Endothelial cell of umbilical vein (primary cell): ENCODE results near the gene GBF1. TPM values are rescaled to one million over a fixed set of nuclear protein-coding genes. Genes with fewer than 3 reads are reported as not detected.

ENCODE experiments used
- BruUV-seq: library from RNA; stranded (reverse); fragments of 400-500 nt; replicated peaks from 2 replicates; lab custom pipeline; 2021; lab: Mats Ljungman, UMichigan
- CTCF ChIA-PET: fragments of 300-600, 350-600 bp; sonication (Branson Sonifier 250); formaldehyde crosslinking; loops from one replicate; lab custom pipeline; 2021; ENCODE audit warnings: antibody characterized with exemption, inconsistent platforms; lab: Charles Lee
- POLR2A ChIA-PET: fragments of 300-600, 350-600 bp; sonication (Branson Sonifier 250); formaldehyde crosslinking; loops from one replicate; lab custom pipeline; 2021; ENCODE audit warnings: antibody characterized with exemption, inconsistent platforms; lab: Charles Lee
- DNase-seq: peaks from one replicate; pipeline ENCODE4 v3.0.0-alpha.2; 2011; ENCODE audit warnings: low read depth, low spot score
- FAIRE-seq: peaks from 2 replicates; lab custom pipeline; 2011; peaks lifted over from hg19 to GRCh38; lab: Jason Lieb, UNC
- H2AFZ ChIP-seq: 2 replicates; pipeline ENCODE4 v1.6.0; 2012; ENCODE audit warnings: low read depth, low read length, control low read depth, inconsistent platforms
- H3K27ac ChIP-seq: 2 replicates; pipeline ENCODE4 v1.5.1; 2011; ENCODE audit warnings: low read depth, mild to moderate bottlenecking, control low read depth, low read length, moderate library complexity; ENCODE audit not compliant: insufficient read depth
- H3K27me3 ChIP-seq, 2 experiments: 2 replicates each; pipeline versions ENCODE4 v1.6.0 to v1.6.1; 2011; ENCODE audit warnings: low read length in 2 of 2, mixed read lengths in 1 of 2; ENCODE audit not compliant: control insufficient read depth in 2 of 2, insufficient read depth in 2 of 2
- H3K36me3 ChIP-seq, 2 experiments: 2 replicates in 1 of 2; 3 replicates in 1 of 2; pipeline ENCODE4 v1.5.1; 2011; ENCODE audit warnings: low read length in 2 of 2, mild to moderate bottlenecking in 1 of 2, moderate library complexity in 1 of 2; ENCODE audit not compliant: control insufficient read depth in 2 of 2, insufficient read depth in 2 of 2; ENCODE audit errors: extremely low read depth in 1 of 2
- H3K4me1 ChIP-seq: 3 replicates; pipeline ENCODE4 v1.5.1; 2011; ENCODE audit warnings: mild to moderate bottlenecking, low read length; ENCODE audit not compliant: control insufficient read depth, insufficient read depth; ENCODE audit errors: extremely low read depth
- H3K4me2 ChIP-seq: 2 replicates; pipeline ENCODE4 v1.6.1; 2011; ENCODE audit warnings: low read length, control low read depth, mixed read lengths; ENCODE audit not compliant: insufficient read depth
- H3K4me3 ChIP-seq, 3 experiments: fragments of 200-600 bp in 1 of 3; sonication (generic), shearing (Covaris generic) in 1 of 3; replicated peaks in 1 of 3; 2 replicates each; pipeline ENCODE4 v1.5.1; 2011 to 2016; ENCODE audit warnings: control low read depth in 3 of 3, low read length in 3 of 3, mild to moderate bottlenecking in 2 of 3, inconsistent platforms in 1 of 3, low read depth in 1 of 3, moderate library complexity in 1 of 3; ENCODE audit not compliant: insufficient read depth in 1 of 3
- H3K79me2 ChIP-seq: 2 replicates; pipeline ENCODE4 v1.6.0; 2012; ENCODE audit warnings: low read length, inconsistent platforms; ENCODE audit not compliant: control insufficient read depth, insufficient read depth
- H3K9ac ChIP-seq: replicated peaks from 2 replicates; pipeline ENCODE3; 2011; ENCODE audit warnings: low read length, control low read depth; ENCODE audit not compliant: insufficient read depth; ENCODE audit errors: extremely low read depth
- H3K9me1 ChIP-seq: replicated peaks from 3 replicates; pipeline ENCODE4 v1.6.0; 2011; ENCODE audit warnings: mild to moderate bottlenecking, low read length; ENCODE audit not compliant: control insufficient read depth, insufficient read depth; ENCODE audit errors: extremely low read depth
- H3K9me3 ChIP-seq: replicated peaks from 2 replicates; pipeline ENCODE4 v1.5.1; 2012; ENCODE audit warnings: low read length, inconsistent platforms; ENCODE audit not compliant: control insufficient read depth, insufficient read depth
- H4K20me1 ChIP-seq: replicated peaks from 2 replicates; pipeline ENCODE3; 2011; ENCODE audit warnings: mild to moderate bottlenecking, low read length; ENCODE audit not compliant: control insufficient read depth, insufficient read depth; ENCODE audit errors: extremely low read depth
- CTCF ChIP-seq, 2 donors: IDR thresholded peaks; 1 replicate in 1 of 2; 2 replicates in 1 of 2; pipeline ENCODE4 v1.5.1; 2011; ENCODE audit warnings: low read length in 2 of 2, mild to moderate bottlenecking in 2 of 2, moderate library complexity in 2 of 2, control low read depth in 1 of 2, inconsistent platforms in 1 of 2, low read depth in 1 of 2; ENCODE audit not compliant: insufficient read depth in 1 of 2; ENCODE audit errors: extremely low read depth in 1 of 2
- EZH2 ChIP-seq: IDR thresholded peaks from 2 replicates; pipeline ENCODE4 v1.6.1; 2012; ENCODE audit warnings: borderline replicate concordance, low read depth, mild to moderate bottlenecking, moderate library complexity, low read length, inconsistent platforms; ENCODE audit not compliant: severe bottlenecking
- FOS ChIP-seq: IDR thresholded peaks from 2 replicates; pipeline ENCODE4 v1.6.1; 2011; ENCODE audit warnings: mild to moderate bottlenecking, low read length, moderate library complexity, borderline replicate concordance; ENCODE audit not compliant: insufficient read depth
- GATA2 ChIP-seq: IDR thresholded peaks from 2 replicates; pipeline ENCODE4 v1.7.0; 2011; ENCODE audit warnings: low read depth, mild to moderate bottlenecking, moderate library complexity, mixed read lengths, low read length; ENCODE audit not compliant: insufficient read length, insufficient read depth
- JUN ChIP-seq: IDR thresholded peaks from 2 replicates; pipeline ENCODE4 v1.6.1; 2011; ENCODE audit warnings: borderline replicate concordance, low read depth; ENCODE audit not compliant: insufficient read length, insufficient read depth
- MAX ChIP-seq: IDR thresholded peaks from 2 replicates; pipeline ENCODE4 v1.6.1; 2011; ENCODE audit not compliant: insufficient read depth, insufficient read length
- MYC ChIP-seq: IDR thresholded peaks from one replicate; pipeline ENCODE4 v1.6.1; 2011; ENCODE audit warnings: mild to moderate bottlenecking, low read depth, low read length
- POLR2A ChIP-seq: IDR thresholded peaks from 2 replicates; pipeline ENCODE4 v1.6.1; 2012; ENCODE audit warnings: low read depth, mild to moderate bottlenecking, control low read depth, low read length
- POLR2AphosphoS5 ChIP-seq: IDR thresholded peaks from 2 replicates; pipeline ENCODE4 v1.6.1; 2012; ENCODE audit warnings: low read depth, mild to moderate bottlenecking, control low read depth, low read length, moderate library complexity; ENCODE audit not compliant: insufficient read depth
- dilution Hi-C: fragments of 300-500 bp; cut with MboI; formaldehyde crosslinking; loops from one replicate; pipeline ENCODE4 v1.15.0; 2019; ENCODE audit warnings: low sequenced_read_pairs; ENCODE audit not compliant: extremely low pct_ligation_motif_present
- intact Hi-C: fragments of 100-400 bp; cut with micrococcal nuclease; formaldehyde crosslinking; loops from one replicate; pipeline ENCODE4 v1.10.0; 2022
- polyA plus RNA-seq, 4 experiments: library from polyadenylated mRNA; depleted of rRNA in 3 of 4; stranded (reverse) in 3 of 4; unstranded in 1 of 4; fragments of >200 nt; gene quantifications; 2 replicates each; pipeline versions ENCODE4 v1.2.1 to v1.2.3, GENCODE V29; 2011 to 2012; ENCODE audit warnings: missing spikeins in 1 of 4
- total RNA-seq: library from RNA; stranded (reverse); gene quantifications from 2 replicates; pipeline ENCODE4 v1.2.3, GENCODE V29; 2021

GBF1 gene
- total and polyA plus RNA-seq, 2 donors (not counting 3 experiments of a cell fraction or from before 2014, with no cell fraction given), result 26.0 to 49.7 TPM

- TF ChIP-seq POLR2A (no peak), MAX (no peak), GATA2 (no peak), MYC (no peak), CTCF (IDR thresholded peaks at IDR 0.05; ENCODE audit: extremely low read depth in 1 of 2, insufficient read depth in 1 of 2, low read depth in 1 of 2, low read length in 2 of 2) (no peak), FOS (no peak), POLR2AphosphoS5 (no peak), EZH2 (no peak), JUN (no peak)
- dilution Hi-C loops, result no loop called here
- no peak for DNase-seq
- Histone ChIP-seq H3K4me2 (no peak overlapping the region), H4K20me1 (no peaks in the 10 kb centered on the region), H3K27me3 (peaks cover 25% of the 10 kb centered on the region in 2 experiments), H3K9me1 (no peaks in the 10 kb centered on the region), H3K9me3 (no peaks in the 10 kb centered on the region), H3K27ac (no peak overlapping the region), H2AFZ (no peak overlapping the region), H3K4me3 (no peak overlapping the region), H3K36me3 (no peaks in the 10 kb centered on the region), H3K9ac (no peak overlapping the region), H3K79me2 (no peaks in the 10 kb centered on the region), H3K4me1 (no peaks in the 10 kb centered on the region)
- no peak for FAIRE-seq
- POLR2A ChIA-PET, result no interaction called here
- no TSS peak for BruUV-seq
- intact Hi-C loops, result no loop called here
- CTCF ChIA-PET, result interaction anchor here (0.7 to 1.6 kb wide), 2 partner anchors 31 to 146 kb away, joined by 4 to 5 read pairs; no protein-coding TSS in a partner anchor
Observed at GRCh38 chr10:102200751-102201640, 44.3 kb upstream of the GBF1 start.
